ENCODE results near the gene FANCB. TPM values are rescaled to one million over a fixed set of nuclear protein-coding genes. Genes with fewer than 3 reads are reported as not detected.

The FANCB gene
- polyA plus RNA-seq, 1 experiment = 2.7 TPM

GRCh38 chrX:14899607-14900006 lies 26.7 kb upstream of the FANCB start:
- Histone ChIP-seq H3K27me3 (ENCODE audit: control insufficient read depth, insufficient read depth, low read length) (no peaks in the 10 kb centered on the region), H3K9me3 (ENCODE audit: control insufficient read depth, insufficient read depth, low read length) (no peaks in the 10 kb centered on the region), H3K4me3 (ENCODE audit: low read depth, low read length) (no peak overlapping the region), H3K27ac (ENCODE audit: low read depth, low read length) (no peak overlapping the region)
- ChIA-PET POLR2A (no interaction called here), CTCF (no interaction called here)
- DNase-seq (ENCODE audit: low read depth, low spot score) = no peak
- TF ChIP-seq, protein P1, sequence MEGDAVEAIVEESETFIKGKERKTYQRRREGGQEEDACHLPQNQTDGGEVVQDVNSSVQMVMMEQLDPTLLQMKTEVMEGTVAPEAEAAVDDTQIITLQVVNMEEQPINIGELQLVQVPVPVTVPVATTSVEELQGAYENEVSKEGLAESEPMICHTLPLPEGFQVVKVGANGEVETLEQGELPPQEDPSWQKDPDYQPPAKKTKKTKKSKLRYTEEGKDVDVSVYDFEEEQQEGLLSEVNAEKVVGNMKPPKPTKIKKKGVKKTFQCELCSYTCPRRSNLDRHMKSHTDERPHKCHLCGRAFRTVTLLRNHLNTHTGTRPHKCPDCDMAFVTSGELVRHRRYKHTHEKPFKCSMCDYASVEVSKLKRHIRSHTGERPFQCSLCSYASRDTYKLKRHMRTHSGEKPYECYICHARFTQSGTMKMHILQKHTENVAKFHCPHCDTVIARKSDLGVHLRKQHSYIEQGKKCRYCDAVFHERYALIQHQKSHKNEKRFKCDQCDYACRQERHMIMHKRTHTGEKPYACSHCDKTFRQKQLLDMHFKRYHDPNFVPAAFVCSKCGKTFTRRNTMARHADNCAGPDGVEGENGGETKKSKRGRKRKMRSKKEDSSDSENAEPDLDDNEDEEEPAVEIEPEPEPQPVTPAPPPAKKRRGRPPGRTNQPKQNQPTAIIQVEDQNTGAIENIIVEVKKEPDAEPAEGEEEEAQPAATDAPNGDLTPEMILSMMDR (IDR thresholded peaks at IDR 0.05; ENCODE audit: low read depth, low read length) = no peak

DNA sequence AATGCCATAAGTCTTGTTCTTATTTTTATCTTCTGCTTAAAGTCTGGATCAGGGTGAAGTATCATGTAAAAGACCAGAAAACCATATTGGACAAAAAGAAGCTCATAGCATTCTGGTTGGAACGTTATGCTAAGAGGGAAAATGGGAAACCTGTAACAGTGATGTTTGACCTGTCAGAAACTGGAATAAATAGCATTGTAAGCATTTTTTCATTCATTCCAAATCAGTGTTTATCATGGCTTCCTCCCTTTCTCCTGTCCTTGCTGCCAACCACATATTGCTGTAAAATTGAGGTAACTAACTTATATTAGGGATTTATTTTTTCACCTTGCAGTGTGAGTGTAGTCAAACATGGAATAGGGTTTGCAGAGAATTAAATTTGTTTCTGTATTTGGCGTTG lies 24.2 kb upstream of the FANCB start:
- TF ChIP-seq, protein P1 (IDR thresholded peaks at IDR 0.05; ENCODE audit: low read depth, low read length) = no peak
- H3K4me3 ChIP-seq (ENCODE audit: low read depth, low read length) = no peak overlapping the region
- CTCF ChIA-PET = no interaction called here
- no peak for DNase-seq (ENCODE audit: low read depth, low spot score)
- POLR2A ChIA-PET = no interaction called here
- H3K27me3 ChIP-seq (ENCODE audit: control insufficient read depth, insufficient read depth, low read length) = no peaks in the 10 kb centered on the region
- H3K9me3 ChIP-seq (ENCODE audit: control insufficient read depth, insufficient read depth, low read length) = no peaks in the 10 kb centered on the region
- H3K27ac ChIP-seq (ENCODE audit: low read depth, low read length) = no peak overlapping the region

GRCh38 chrX:14896273-14896672 lies 23.4 kb upstream of the FANCB start:
- DNase-seq (ENCODE audit: low read depth, low spot score) = no peak
- no peaks in the 10 kb centered on the region for H3K27me3 ChIP-seq (ENCODE audit: control insufficient read depth, insufficient read depth, low read length)
- ChIA-PET POLR2A (no interaction called here), CTCF (no interaction called here)
- no peaks in the 10 kb centered on the region for H3K9me3 ChIP-seq (ENCODE audit: control insufficient read depth, insufficient read depth, low read length)
- H3K27ac ChIP-seq (ENCODE audit: low read depth, low read length) = no peak overlapping the region
- TF ChIP-seq, protein P1 (IDR thresholded peaks at IDR 0.05; ENCODE audit: low read depth, low read length) = no peak
- H3K4me3 ChIP-seq (ENCODE audit: low read depth, low read length) = no peak overlapping the region

DNA sequence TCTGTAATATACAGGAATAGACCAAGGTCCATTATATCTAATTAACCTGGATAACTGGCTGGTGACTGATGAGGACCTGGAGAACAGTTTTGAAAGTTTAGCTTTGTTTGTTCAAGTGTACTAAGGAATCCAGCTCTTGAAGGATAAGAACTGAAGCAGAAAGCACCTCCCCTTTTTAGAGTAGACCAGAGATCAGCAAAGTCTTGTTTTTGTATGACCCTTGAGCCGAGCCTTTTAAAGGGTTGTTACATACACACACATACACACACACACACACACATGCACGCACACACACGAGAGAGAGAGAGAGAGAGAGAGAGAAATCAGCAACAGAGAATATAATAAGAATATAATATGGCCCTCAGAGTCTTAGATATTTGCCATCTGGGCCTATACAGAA lies 13.4 kb upstream of the FANCB start:
- CTCF ChIA-PET = no interaction called here
- TF ChIP-seq, protein P1 (IDR thresholded peaks at IDR 0.05; ENCODE audit: low read depth, low read length) = no peak
- no peaks in the 10 kb centered on the region for H3K27me3 ChIP-seq (ENCODE audit: control insufficient read depth, insufficient read depth, low read length)
- H3K4me3 ChIP-seq (ENCODE audit: low read depth, low read length) = no peak overlapping the region
- no peak overlapping the region for H3K27ac ChIP-seq (ENCODE audit: low read depth, low read length)
- no peak for DNase-seq (ENCODE audit: low read depth, low spot score)
- H3K9me3 ChIP-seq (ENCODE audit: control insufficient read depth, insufficient read depth, low read length) = no peaks in the 10 kb centered on the region
- POLR2A ChIA-PET = no interaction called here

DNA sequence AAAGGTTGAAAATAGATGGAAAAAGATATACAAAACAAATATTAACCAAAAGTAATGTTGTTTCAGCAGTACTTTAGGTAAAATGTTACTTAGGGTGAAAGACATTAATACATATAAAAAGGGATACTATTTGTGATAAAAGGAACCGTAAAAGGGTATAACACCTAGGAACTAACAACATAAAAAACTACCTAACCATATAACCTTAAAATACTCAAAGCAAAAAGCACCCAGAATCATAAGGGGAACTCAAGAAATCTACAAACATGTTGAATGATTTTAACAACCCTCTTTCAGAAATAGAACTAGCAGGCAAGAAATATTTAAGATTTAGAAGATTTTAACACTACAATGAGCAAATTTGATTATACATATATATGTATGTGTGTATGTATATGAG lies 11.8 kb upstream of the FANCB start:
- no peak for DNase-seq (ENCODE audit: low read depth, low spot score)
- Histone ChIP-seq H3K27me3 (ENCODE audit: control insufficient read depth, insufficient read depth, low read length) (no peaks in the 10 kb centered on the region), H3K27ac (ENCODE audit: low read depth, low read length) (no peak overlapping the region), H3K9me3 (ENCODE audit: control insufficient read depth, insufficient read depth, low read length) (no peaks in the 10 kb centered on the region), H3K4me3 (ENCODE audit: low read depth, low read length) (no peak overlapping the region)
- POLR2A ChIA-PET = no interaction called here
- CTCF ChIA-PET = no interaction called here
- TF ChIP-seq, protein P1 (IDR thresholded peaks at IDR 0.05; ENCODE audit: low read depth, low read length) = no peak
